Osteocyte (in vitro differentiated cells): ENCODE measurements around the gene IL10RB. TPM values are rescaled to one million over a fixed set of nuclear protein-coding genes. Genes with fewer than 3 reads are reported as not detected.
A peak's percentile ranks its signal among the peaks of the same experiment; 100 is the strongest.

Experiments
- DNase-seq: peaks from one replicate; pipeline ENCODE4 v3.0.0; 2021; ENCODE audit warnings: mixed read lengths; ENCODE audit not compliant: unreplicated experiment; ENCODE audit errors: extremely low spot score
- H3K27ac Mint-ChIP-seq: one replicate; pipeline ENCODE4 v1.8.0; 2021; ENCODE audit warnings: mild to moderate bottlenecking, mixed read lengths; ENCODE audit not compliant: unreplicated experiment
- H3K27me3 Mint-ChIP-seq: one replicate; pipeline ENCODE4 v1.8.0; 2021; ENCODE audit warnings: mixed read lengths; ENCODE audit not compliant: unreplicated experiment
- H3K36me3 Mint-ChIP-seq: one replicate; pipeline ENCODE4 v1.8.0; 2021; ENCODE audit warnings: mixed read lengths; ENCODE audit not compliant: unreplicated experiment
- H3K4me1 Mint-ChIP-seq: one replicate; pipeline ENCODE4 v1.8.0; 2021; ENCODE audit warnings: mixed read lengths; ENCODE audit not compliant: unreplicated experiment
- H3K4me3 Mint-ChIP-seq: one replicate; pipeline ENCODE4 v1.8.0; 2021; ENCODE audit warnings: mild to moderate bottlenecking, moderate library complexity, mixed read lengths; ENCODE audit not compliant: unreplicated experiment
- H3K9me3 Mint-ChIP-seq: one replicate; pipeline ENCODE4 v1.8.0; 2021; ENCODE audit warnings: mixed read lengths; ENCODE audit not compliant: unreplicated experiment
- CTCF ChIP-seq: fragments of 200-600 bp; sonication (generic); IDR thresholded peaks from 2 replicates; pipeline ENCODE4 v1.5.0; 2021; ENCODE audit warnings: antibody characterized with exemption, mild to moderate bottlenecking, moderate library complexity
- total RNA-seq: library from RNA; stranded (reverse); gene quantifications from 2 replicates; pipeline ENCODE4 v1.2.1, GENCODE V29; 2021

The IL10RB gene
- total RNA-seq, 1 donor from 2014 or later = 21.1 TPM

- Mint-ChIP-seq H3K4me1 (peaks cover 25% of the 10 kb centered on the region), H3K4me3 (peak overlapping the region; percentile 53), H3K27me3 (no peaks in the 10 kb centered on the region), H3K9me3 (no peaks in the 10 kb centered on the region), H3K27ac (peak overlapping the region; percentile 18), H3K36me3 (peaks cover 22% of the 10 kb centered on the region)
- no peak for TF ChIP-seq CTCF
- DNase-seq = no peak
Observed at GRCh38 chr21:33268393-33268736, 2.2 kb downstream of the IL10RB start.

- TF ChIP-seq CTCF = no peak
- Mint-ChIP-seq H3K36me3 (peaks cover 27% of the 10 kb centered on the region), H3K4me3 (no peak overlapping the region), H3K9me3 (no peaks in the 10 kb centered on the region), H3K27ac (no peak overlapping the region), H3K4me1 (peaks cover 25% of the 10 kb centered on the region), H3K27me3 (no peaks in the 10 kb centered on the region)
- DNase-seq = no peak
Observed at GRCh38 chr21:33268737-33269441, 2.7 kb downstream of the IL10RB start.

- Mint-ChIP-seq H3K4me3 (no peak overlapping the region), H3K27me3 (no peaks in the 10 kb centered on the region), H3K4me1 (peaks cover 17% of the 10 kb centered on the region), H3K9me3 (no peaks in the 10 kb centered on the region), H3K27ac (no peak overlapping the region), H3K36me3 (peaks cover 36% of the 10 kb centered on the region)
- DNase-seq = no peak
- TF ChIP-seq CTCF = no peak
Observed at GRCh38 chr21:33270986-33271385, 4.8 kb downstream of the IL10RB start.

GRCh38 chr21:33273044-33273443 is 6.9 kb downstream of the IL10RB start:
- no peak for DNase-seq
- no peak overlapping the region for H3K27ac Mint-ChIP-seq
- no peaks in the 10 kb centered on the region for H3K9me3 Mint-ChIP-seq
- H3K36me3 Mint-ChIP-seq = peaks cover 46% of the 10 kb centered on the region
- H3K4me3 Mint-ChIP-seq = no peak overlapping the region
- TF ChIP-seq CTCF = no peak
- peaks cover 2% of the 10 kb centered on the region for H3K4me1 Mint-ChIP-seq
- no peaks in the 10 kb centered on the region for H3K27me3 Mint-ChIP-seq

- Mint-ChIP-seq H3K27me3 (no peaks in the 10 kb centered on the region), H3K36me3 (peaks cover 49% of the 10 kb centered on the region), H3K27ac (no peak overlapping the region), H3K4me1 (no peaks in the 10 kb centered on the region), H3K9me3 (peaks cover 15% of the 10 kb centered on the region), H3K4me3 (no peak overlapping the region)
- DNase-seq = no peak
- no peak for TF ChIP-seq CTCF
Observed at GRCh38 chr21:33278721-33279120, 12.6 kb downstream of the IL10RB start.
